Kidney epithelial cell (primary cell): ENCODE data around the gene RPS6KA2. TPM values are rescaled to one million over a fixed set of nuclear protein-coding genes. Genes with fewer than 3 reads are reported as not detected.

Source experiments
- DNase-seq: peaks from one replicate; pipeline ENCODE4 v3.0.0-alpha.2; 2010; ENCODE audit warnings: low read depth
- H3K27me3 ChIP-seq: 2 replicates; pipeline ENCODE4 v1.6.0; 2011; ENCODE audit warnings: low read length; ENCODE audit not compliant: control insufficient read depth, insufficient read depth
- H3K36me3 ChIP-seq: 2 replicates; pipeline ENCODE4 v1.5.1; 2011; ENCODE audit warnings: low read length; ENCODE audit not compliant: control insufficient read depth, insufficient read depth
- H3K4me3 ChIP-seq: 2 replicates; pipeline ENCODE4 v1.5.1; 2011; ENCODE audit warnings: low read depth, mild to moderate bottlenecking, control low read depth, low read length
- total RNA-seq: library from RNA; depleted of rRNA; stranded (reverse); fragments of >200 nt; gene quantifications from 2 replicates; pipeline ENCODE4 v1.2.3, GENCODE V29; 2015
- TF ChIP-seq, protein P1 (sequence below): IDR thresholded peaks from 2 replicates; pipeline ENCODE4 v1.5.1; 2011; ENCODE audit warnings: mild to moderate bottlenecking, moderate library complexity, low read length, control low read depth, inconsistent platforms; ENCODE audit not compliant: insufficient read depth, poor library complexity, severe bottlenecking

The RPS6KA2 gene
- total RNA-seq, 1 donor from 2014 or later, result 51.9 TPM

DNA sequence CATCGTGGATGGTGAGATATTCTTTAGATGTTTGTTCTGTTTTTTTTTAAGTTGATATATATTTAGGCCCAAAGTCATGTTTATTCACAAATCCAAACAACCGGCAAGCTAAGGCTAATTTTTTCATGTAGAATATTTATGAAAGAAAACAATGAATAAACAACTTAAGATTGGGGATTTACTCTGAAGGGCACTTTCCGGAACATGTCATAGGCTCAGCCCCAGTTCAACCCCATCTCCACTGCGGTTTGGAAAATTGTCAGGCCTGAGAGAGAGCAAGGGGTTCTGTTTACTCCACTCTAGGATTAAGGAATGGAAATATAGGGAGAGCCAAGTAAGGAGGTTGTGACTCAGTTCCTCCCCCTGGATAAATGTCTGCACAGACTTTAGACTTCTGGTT is 18.3 kb downstream of the RPS6KA2 start:
- DNase-seq, result no peak
- Histone ChIP-seq H3K4me3 (no peak overlapping the region), H3K36me3 (no peaks in the 10 kb centered on the region), H3K27me3 (no peaks in the 10 kb centered on the region)
- TF ChIP-seq, protein P1, sequence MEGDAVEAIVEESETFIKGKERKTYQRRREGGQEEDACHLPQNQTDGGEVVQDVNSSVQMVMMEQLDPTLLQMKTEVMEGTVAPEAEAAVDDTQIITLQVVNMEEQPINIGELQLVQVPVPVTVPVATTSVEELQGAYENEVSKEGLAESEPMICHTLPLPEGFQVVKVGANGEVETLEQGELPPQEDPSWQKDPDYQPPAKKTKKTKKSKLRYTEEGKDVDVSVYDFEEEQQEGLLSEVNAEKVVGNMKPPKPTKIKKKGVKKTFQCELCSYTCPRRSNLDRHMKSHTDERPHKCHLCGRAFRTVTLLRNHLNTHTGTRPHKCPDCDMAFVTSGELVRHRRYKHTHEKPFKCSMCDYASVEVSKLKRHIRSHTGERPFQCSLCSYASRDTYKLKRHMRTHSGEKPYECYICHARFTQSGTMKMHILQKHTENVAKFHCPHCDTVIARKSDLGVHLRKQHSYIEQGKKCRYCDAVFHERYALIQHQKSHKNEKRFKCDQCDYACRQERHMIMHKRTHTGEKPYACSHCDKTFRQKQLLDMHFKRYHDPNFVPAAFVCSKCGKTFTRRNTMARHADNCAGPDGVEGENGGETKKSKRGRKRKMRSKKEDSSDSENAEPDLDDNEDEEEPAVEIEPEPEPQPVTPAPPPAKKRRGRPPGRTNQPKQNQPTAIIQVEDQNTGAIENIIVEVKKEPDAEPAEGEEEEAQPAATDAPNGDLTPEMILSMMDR, result no peak

DNA sequence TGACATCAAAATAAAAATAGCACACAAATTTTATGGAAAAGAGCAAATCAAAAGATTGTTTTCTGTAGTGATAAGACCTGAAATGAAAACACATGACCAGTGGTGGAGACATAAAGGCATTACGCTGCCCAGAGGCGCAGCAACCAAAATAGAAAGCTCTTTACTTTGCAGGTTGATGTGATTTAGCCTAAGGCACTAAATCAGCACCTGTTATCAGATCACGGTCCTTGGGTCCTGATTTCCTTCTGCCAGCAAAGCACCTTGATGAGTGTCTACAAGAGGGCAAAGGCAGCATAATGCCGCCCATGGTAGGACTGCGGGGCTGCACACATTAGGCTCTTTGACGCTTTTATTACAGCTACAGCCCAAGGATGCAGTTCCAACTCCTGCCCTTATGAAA is 21.3 kb downstream of the RPS6KA2 start:
- Histone ChIP-seq H3K27me3 (no peaks in the 10 kb centered on the region), H3K4me3 (no peak overlapping the region), H3K36me3 (no peaks in the 10 kb centered on the region)
- DNase-seq, result no peak
- TF ChIP-seq, protein P1, result no peak

DNA sequence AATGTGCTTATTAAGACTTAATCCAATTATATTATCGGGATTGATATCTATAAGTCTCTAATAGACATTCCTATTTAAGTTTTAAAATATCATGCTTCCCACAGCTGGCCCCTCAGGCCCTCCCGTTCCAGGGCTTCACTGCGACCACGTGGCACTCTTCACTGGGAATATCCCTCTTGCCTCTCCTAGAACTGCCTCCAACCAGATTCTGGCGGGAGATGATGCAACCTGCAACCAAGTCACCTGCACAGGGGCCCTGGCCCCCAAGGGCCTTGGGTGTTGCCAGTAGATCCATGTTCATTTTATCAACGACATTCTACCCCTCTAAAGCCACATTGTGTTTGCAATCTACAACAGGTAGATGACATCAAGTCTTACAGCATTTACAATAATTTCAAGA is 22.1 kb downstream of the RPS6KA2 start:
- DNase-seq, result no peak
- no peaks in the 10 kb centered on the region for H3K27me3 ChIP-seq
- TF ChIP-seq, protein P1, result no peak
- no peaks in the 10 kb centered on the region for H3K36me3 ChIP-seq
- H3K4me3 ChIP-seq, result no peak overlapping the region

DNA sequence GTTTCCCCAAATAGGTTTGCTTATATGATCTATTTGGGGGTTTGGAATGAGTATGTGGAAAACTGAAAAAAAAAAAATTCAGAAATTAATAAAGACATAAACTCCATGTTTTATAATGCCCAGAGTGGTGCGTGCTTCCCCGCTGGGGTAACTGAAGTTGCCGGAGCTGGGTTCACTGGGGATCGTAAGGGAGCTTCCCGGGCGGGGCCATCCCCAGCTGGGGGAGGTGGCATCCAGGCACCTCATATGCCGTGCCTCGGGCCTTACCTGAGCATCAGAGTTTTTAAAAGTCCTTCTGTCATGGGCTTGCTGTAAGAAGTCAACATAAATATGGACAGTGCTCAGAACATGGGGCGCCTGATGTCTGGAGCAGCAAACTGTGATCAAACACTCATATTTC is 22.7 kb downstream of the RPS6KA2 start:
- Histone ChIP-seq H3K36me3 (no peaks in the 10 kb centered on the region), H3K27me3 (no peaks in the 10 kb centered on the region), H3K4me3 (no peak overlapping the region)
- no peak for DNase-seq
- TF ChIP-seq, protein P1, result no peak

DNA sequence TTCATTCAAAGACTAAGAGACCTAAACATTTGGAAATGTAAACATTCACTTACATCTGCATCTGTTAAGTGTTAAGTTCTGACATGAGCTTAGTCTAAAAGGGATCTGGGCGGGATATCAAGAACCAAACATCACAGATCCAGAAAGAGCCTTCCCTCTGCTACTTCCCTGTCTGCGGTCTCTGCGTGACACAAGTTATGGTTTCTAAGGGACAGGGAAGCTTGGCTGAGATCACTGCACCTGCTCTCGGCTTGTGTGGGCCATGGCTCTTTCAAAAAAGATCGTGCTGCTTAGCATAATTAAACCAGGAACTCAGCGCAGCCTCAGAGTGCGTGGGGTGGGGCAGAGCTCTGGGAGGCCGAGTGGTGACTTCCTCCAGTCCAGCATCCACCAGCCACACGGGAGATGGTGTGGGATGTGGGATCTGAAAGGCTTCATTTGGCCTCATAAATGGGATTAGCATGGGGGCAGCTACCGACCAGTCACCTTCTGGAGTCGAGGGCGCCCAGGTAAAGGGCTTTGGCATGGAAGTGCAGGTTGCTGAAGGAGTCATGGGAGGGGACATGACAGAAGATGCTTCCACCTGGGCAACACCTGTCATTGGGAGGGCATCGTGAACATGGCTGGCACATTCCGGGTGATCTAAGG is 23.9 kb downstream of the RPS6KA2 start:
- TF ChIP-seq, protein P1, result no peak
- no peaks in the 10 kb centered on the region for H3K27me3 ChIP-seq

DNA sequence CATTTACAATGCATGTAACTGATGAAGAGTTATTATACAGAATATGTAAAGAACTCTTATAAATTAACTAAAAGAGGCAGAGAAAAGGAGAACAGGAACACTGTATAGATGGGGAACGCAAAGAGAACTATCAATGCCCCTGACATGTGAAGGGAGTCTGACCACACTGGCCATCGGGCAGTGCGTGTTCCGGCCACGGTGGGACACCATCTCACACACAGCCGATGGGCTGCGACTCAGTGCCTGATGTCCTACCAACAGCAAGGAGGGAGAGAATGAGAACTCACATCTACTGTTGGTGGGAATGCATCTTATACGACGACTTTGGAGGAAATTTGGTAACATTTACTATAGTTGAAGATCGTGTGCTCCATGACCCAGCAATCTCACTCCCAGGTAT is 25.1 kb downstream of the RPS6KA2 start:
- no peak overlapping the region for H3K4me3 ChIP-seq
- DNase-seq, result no peak
- TF ChIP-seq, protein P1, result no peak
- no peaks in the 10 kb centered on the region for H3K36me3 ChIP-seq
- H3K27me3 ChIP-seq, result no peaks in the 10 kb centered on the region

More for the DNA sequence above, 23.9 kb downstream of the RPS6KA2 start:
- DNase-seq, result no peak
- H3K36me3 ChIP-seq, result no peaks in the 10 kb centered on the region
- H3K4me3 ChIP-seq, result no peak overlapping the region
